Nephron (organoid): ENCODE results near the gene PTCD2.
A peak's percentile ranks its signal among the peaks of the same experiment; 100 is the strongest.

Source experiments
- H3K27ac Mint-ChIP-seq, 3 experiments: 2 replicates each; pipeline ENCODE4 v1.8.0; 2020; ENCODE audit warnings: mixed read lengths in 3 of 3, mild to moderate bottlenecking in 2 of 3, moderate library complexity in 1 of 3
- H3K27me3 Mint-ChIP-seq: 2 replicates; pipeline ENCODE4 v1.8.0; 2021; ENCODE audit warnings: low read depth, mild to moderate bottlenecking, moderate library complexity, mixed read lengths
- H3K36me3 Mint-ChIP-seq: 2 replicates; pipeline ENCODE4 v1.8.0; 2020; ENCODE audit warnings: low read depth, mixed read lengths
- H3K4me1 Mint-ChIP-seq: 2 replicates; pipeline ENCODE4 v1.8.0; 2020; ENCODE audit warnings: mixed read lengths
- H3K4me3 Mint-ChIP-seq, 3 experiments: 2 replicates each; pipeline ENCODE4 v1.8.0; 2020; ENCODE audit warnings: mild to moderate bottlenecking in 3 of 3, mixed read lengths in 3 of 3, moderate library complexity in 2 of 3
- H3K9me3 Mint-ChIP-seq: 2 replicates; pipeline ENCODE4 v1.8.0; 2020; ENCODE audit warnings: mixed read lengths
- TF ChIP-seq, protein P1 (sequence below), 3 experiments: fragments of 200-600 bp; sonication (generic); IDR thresholded peaks; one replicate each; pipeline ENCODE4 v1.5.0; 2021; ENCODE audit warnings: antibody characterized with exemption in 3 of 3; ENCODE audit not compliant: unreplicated experiment in 3 of 3

The PTCD2 gene

DNA sequence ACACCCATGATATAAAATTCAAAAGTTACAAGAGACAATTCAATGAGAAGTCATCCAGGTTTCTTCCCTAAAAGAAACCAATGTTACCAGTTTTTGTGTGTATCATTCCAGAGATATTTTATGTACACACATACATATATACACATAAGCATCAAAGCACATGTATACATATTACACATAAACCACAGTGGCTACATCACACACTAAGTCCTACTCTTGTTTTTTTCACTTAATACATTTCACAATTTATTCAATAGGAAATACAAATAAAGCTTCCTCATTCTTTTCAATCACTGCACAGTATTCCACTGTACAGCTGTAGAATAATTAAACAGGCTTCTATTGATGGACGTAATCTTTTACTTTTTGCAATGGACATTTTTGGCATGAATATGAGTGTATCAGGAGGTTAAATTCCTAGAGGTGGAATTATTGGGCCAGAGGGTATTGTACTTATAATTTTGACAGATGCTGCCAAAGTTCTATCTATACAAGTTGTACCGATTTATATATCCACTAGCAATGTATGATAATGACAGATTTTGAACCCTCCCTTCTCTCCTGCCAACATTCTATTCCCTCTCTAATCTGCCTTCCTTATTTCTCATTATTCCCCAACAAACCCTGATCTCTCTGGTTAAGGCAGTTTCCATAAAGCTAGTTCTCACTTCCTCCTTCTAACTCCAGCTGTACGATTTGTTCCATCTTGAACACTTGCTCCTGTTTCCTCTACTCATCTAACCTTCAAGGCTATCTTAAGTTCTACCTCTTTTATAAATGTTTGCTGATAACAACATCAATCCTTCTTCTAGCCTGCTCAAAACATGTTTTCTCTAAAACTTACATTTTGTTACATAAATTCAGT lies 35.4 kb upstream of the PTCD2 start:
- Mint-ChIP-seq H3K36me3 (peaks cover 45% of the 10 kb centered on the region), H3K4me3 (no peak overlapping the region), H3K27ac (peak overlapping the region in 1 of 3 experiments; percentile 9), H3K4me1 (peaks cover 38% of the 10 kb centered on the region), H3K9me3 (no peaks in the 10 kb centered on the region), H3K27me3 (no peaks in the 10 kb centered on the region)
- TF ChIP-seq, protein P1, sequence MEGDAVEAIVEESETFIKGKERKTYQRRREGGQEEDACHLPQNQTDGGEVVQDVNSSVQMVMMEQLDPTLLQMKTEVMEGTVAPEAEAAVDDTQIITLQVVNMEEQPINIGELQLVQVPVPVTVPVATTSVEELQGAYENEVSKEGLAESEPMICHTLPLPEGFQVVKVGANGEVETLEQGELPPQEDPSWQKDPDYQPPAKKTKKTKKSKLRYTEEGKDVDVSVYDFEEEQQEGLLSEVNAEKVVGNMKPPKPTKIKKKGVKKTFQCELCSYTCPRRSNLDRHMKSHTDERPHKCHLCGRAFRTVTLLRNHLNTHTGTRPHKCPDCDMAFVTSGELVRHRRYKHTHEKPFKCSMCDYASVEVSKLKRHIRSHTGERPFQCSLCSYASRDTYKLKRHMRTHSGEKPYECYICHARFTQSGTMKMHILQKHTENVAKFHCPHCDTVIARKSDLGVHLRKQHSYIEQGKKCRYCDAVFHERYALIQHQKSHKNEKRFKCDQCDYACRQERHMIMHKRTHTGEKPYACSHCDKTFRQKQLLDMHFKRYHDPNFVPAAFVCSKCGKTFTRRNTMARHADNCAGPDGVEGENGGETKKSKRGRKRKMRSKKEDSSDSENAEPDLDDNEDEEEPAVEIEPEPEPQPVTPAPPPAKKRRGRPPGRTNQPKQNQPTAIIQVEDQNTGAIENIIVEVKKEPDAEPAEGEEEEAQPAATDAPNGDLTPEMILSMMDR (IDR thresholded peaks at IDR 0.05; ENCODE audit: unreplicated experiment in 3 of 3) = no peak

DNA sequence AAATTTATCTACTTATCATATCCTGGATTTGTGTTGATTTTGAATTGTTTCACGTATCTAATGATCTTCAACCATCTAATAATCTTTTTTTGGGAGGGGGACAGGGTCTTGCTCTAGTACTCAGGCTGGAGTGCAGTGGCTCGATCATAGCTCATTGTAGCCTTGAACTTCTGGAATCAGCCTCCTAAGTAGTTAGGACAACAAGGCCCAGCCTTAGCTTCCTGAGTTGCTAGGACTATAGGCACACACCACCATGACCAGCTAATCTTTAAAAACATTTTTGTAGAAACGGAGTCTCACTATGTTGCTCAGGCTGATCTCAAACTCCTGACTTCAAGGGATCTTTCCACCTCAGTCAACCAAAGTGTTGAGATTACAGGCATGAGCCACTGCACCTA lies 34.8 kb upstream of the PTCD2 start:
- Mint-ChIP-seq H3K27me3 (no peaks in the 10 kb centered on the region), H3K27ac (peak overlapping the region in 1 of 3 experiments; percentile 9), H3K4me3 (no peak overlapping the region), H3K9me3 (no peaks in the 10 kb centered on the region), H3K4me1 (peaks cover 38% of the 10 kb centered on the region), H3K36me3 (peaks cover 47% of the 10 kb centered on the region)
- TF ChIP-seq, protein P1 (IDR thresholded peaks at IDR 0.05; ENCODE audit: unreplicated experiment in 3 of 3) = no peak

DNA sequence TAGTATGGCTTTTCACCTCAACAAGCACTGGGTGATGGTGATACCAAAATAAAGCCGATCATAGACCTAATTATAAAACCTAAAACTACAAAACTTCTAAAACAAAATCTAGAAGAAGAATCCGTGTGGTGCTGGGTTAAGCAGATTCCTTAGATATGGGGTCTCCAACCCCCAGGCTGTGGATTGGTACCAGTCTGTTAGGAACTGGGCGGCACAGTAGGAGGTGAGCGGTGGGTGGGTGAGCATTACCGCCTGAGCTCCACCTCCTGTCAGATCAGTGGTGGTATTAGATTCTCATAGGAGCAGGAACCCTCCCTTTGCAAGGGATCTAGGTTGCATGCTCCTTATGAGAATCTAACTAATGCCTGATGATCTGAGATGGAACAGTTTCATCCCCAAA lies 33.4 kb upstream of the PTCD2 start:
- peaks cover 48% of the 10 kb centered on the region for H3K36me3 Mint-ChIP-seq
- no peak overlapping the region for H3K27ac Mint-ChIP-seq
- TF ChIP-seq, protein P1 (IDR thresholded peaks at IDR 0.05; ENCODE audit: unreplicated experiment in 3 of 3) = no peak
- peaks cover 26% of the 10 kb centered on the region for H3K4me1 Mint-ChIP-seq
- H3K27me3 Mint-ChIP-seq = no peaks in the 10 kb centered on the region
- no peak overlapping the region for H3K4me3 Mint-ChIP-seq
- H3K9me3 Mint-ChIP-seq = no peaks in the 10 kb centered on the region

DNA sequence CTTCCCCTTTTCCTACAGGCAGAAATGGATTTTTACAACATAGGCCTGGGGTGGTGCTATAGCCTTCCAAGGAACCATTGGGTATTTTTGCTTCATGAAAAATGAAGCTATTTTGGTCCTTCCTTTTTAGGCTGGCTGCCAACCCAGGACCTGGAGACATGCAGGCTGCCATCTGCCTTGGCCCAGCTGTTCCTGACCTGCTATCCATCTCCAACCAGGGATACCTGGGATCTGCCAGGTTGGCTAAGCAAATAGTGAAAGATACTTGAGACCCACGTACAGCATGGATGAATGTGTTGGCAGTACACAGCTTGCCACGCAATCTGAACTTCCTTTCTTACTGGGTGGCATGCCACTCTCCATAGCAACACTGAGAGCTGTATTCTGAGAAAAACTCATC lies 31.2 kb upstream of the PTCD2 start:
- TF ChIP-seq, protein P1 (IDR thresholded peaks at IDR 0.05; ENCODE audit: unreplicated experiment in 3 of 3) = no peak
- H3K4me3 Mint-ChIP-seq = no peak overlapping the region

DNA sequence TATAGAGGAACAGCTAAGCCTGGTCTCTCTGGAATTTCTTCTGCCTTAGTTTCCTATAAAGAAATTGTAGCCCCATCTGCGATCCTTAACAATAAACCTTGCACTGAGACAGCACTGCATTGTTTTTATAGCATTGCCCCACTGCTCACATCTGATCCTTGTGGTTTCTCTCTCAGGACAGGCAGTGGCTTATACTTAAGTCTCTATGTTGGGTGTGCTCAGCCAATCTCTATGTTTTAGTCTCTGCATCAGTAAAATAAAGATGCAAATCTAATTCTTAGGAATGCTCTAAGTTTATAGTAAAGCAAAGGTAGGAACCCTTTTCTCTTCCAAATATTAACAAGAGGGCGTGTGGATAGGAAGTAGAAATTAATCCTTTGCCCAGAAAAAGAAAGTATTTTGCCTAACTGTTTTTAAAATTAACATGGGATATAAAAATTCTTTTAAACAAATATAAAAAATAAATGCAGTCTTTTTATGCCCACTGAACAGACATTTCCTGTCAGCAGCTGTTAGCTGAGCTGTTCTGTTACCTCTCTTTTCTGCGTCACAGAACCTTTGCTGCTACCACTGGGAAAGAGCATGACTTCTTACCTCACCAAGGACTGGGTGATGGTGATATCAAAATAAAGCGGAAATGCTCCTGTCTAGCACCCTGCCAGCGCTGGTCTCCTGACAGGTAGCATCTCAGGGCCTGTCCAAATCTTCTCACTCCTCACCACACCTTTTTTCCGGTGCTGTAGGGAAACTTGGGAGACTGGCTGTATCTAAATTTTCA lies 29.6 kb upstream of the PTCD2 start:
- H3K4me1 Mint-ChIP-seq = peaks cover 6% of the 10 kb centered on the region
- TF ChIP-seq, protein P1 (IDR thresholded peaks at IDR 0.05; ENCODE audit: unreplicated experiment in 3 of 3) = no peak
- H3K4me3 Mint-ChIP-seq = no peak overlapping the region
- peaks cover 50% of the 10 kb centered on the region for H3K36me3 Mint-ChIP-seq
- H3K27me3 Mint-ChIP-seq = no peaks in the 10 kb centered on the region
- no peaks in the 10 kb centered on the region for H3K9me3 Mint-ChIP-seq
- no peak overlapping the region for H3K27ac Mint-ChIP-seq

More for the DNA sequence above, 31.2 kb upstream of the PTCD2 start:
- no peaks in the 10 kb centered on the region for H3K9me3 Mint-ChIP-seq
- H3K4me1 Mint-ChIP-seq = peaks cover 6% of the 10 kb centered on the region
- no peak overlapping the region for H3K27ac Mint-ChIP-seq
- H3K27me3 Mint-ChIP-seq = no peaks in the 10 kb centered on the region
- peaks cover 43% of the 10 kb centered on the region for H3K36me3 Mint-ChIP-seq
